GM12872 (cell line): ENCODE data around the gene POFUT1.

Experiments
- CTCF ChIP-seq: IDR thresholded peaks from 3 replicates; pipeline ENCODE4 v1.5.1; 2011; ENCODE audit warnings: low read depth, mild to moderate bottlenecking, low read length, moderate library complexity; ENCODE audit not compliant: insufficient read depth

The POFUT1 gene

GRCh38 chr20:32216179-32217142 is 8.8 kb downstream of the POFUT1 start:
- TF ChIP-seq CTCF, result no peak

DNA sequence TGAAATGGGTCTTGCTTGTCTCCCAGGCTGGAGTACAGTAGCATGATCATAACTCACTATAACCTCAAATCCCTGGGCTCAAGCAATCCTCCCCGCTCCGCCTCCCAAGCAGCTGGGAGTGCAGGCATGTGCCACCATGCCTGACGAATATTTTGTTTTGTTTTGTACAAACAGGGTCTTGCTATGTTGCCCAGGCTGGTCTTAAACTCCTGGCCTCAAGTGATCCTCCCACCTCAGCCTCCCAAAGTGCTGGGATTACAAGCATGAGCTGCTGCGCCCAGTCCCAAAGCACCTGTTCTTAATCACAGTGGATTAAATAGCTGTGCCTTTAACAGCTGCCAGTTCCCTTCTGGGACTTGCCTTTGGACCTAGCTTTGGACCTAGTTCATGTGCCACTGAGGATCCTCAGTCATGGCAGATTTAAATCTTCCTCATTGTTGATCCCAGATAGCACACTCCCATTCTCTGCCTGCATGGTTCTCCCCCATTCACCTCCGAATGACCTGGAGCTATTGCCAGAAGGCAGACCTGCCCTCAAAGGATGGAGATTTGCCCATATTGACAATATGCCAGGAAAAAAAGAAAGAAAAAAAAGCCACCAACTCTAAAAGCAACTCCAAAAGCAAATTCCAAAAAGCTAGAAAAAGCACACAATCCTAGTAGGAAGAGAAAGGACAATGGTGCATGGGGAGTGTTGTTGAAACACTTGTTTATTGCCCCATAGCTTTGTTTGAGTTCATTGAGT is 10.6 kb downstream of the POFUT1 start:
- no peak for TF ChIP-seq CTCF

GRCh38 chr20:32224463-32224862 is 16.8 kb downstream of the POFUT1 start:
- no peak for TF ChIP-seq CTCF

DNA sequence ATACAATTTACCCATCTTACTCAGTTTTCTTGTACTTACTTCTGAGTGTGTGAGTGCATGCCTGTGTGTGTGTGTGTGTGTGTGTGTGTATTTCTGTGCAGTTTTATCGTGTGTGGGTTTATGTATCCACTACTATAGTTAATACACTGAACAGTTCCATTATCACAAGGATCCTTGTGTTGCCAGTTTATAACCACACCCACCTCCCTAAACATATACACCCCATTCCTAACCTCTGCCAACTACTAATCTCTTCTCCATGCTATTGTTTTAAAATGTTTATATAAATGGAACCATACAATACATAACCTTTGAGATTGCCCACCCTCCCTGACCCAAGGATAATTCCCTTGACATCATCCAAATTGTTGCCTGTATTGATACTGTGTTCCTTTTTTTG is 18.7 kb downstream of the POFUT1 start:
- TF ChIP-seq CTCF, result no peak

- no peak for TF ChIP-seq CTCF
Observed at GRCh38 chr20:32227306-32227705, 19.6 kb downstream of the POFUT1 start.

GRCh38 chr20:32227744-32228688 is 20.3 kb downstream of the POFUT1 start:
- TF ChIP-seq CTCF, result no peak
